HG03060 (cell line): ENCODE data around the gene NMBR.
"Not testable (repeated sequence)": the region's sequence is repeated elsewhere in the genome, so short reads cannot be mapped to it uniquely, and the experiment has no call there.

Experiments used
- ATAC-seq: cut with Tn5 transposase; IDR thresholded peaks from one replicate; pipeline ENCODE4 v1.9.1; 2021; ENCODE audit warnings: low read depth, moderate number of reproducible peaks; ENCODE audit not compliant: unreplicated experiment

The NMBR gene

DNA sequence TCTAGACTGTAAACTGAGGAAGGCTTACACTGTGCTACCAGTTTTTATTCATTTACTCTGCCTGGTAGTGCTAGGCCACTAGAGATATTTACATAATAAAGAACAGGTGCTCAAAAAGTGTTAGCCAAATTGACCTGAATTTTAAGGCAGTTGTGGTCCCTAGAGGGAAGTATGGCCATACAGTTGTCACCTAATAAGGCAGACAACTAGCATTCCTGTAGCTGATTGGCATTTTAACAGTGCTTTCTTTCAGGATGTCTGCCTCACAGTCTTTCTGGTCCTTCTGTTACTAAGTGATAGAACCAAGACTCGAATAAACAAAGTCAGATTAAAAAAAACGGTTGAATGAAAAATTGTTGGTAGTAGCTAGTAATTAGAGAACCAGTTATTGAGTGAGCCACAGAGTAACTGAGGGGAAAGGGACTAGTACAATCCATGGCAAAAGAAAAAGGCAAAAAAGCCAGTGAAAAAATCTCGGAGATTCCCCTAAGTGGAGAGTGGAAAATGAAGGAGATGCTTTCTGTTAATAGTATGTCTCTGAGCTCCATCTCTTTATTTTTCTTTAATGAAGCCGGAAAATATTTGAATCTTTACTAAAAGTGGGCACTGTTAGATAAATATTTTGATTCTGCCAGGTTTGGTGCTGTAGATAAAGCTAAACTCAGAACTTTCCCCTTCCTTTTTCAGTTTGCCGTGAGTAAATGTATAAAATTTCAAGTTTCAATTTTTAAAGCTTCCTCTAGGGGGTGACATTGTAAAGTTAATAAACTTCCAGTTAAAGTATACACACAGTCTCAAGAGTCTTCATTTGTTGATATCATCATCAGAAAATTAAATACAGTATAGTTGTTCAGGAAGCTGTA is 9.2 kb upstream of the NMBR start:
- peak; percentile 47 for ATAC-seq

DNA sequence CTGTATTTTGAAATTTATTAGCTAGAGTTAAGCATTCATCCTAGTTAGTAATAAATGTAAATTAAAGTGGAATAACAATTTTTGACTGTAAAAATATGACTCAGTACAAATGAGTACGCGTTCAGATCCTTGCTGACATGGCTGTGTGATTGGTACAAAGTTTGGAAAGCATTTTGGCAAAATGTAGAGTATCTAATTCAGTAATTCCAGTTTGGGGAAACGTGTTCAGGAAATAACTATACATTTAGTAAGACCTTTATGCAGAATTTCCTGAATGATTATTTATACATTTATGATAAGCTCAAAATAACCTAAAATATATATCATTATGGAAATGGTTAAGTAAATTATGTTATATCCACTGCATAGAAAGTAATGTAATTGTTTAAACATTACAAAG is 8.2 kb upstream of the NMBR start:
- no peak for ATAC-seq

GRCh38 chr6:142154336-142154735 is 7.4 kb upstream of the NMBR start:
- ATAC-seq = no peak

DNA sequence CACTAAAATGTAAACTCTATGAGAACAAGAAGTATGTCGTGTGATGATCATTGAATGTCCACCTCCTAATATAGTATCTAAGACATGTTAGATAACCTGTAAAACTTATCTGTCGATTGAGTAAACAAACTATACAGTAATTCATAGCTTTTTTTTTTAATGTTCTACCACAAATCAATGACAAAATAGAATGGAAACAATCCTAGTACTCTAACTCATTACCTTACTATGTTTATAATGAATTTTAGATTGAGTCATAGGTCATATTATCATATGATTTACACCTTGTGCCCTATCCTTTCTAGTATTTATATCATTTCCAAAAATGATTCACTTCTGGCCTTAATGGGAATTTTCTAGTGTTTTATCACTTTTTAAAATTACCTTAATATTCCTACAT is 6.3 kb upstream of the NMBR start:
- ATAC-seq = no peak

DNA sequence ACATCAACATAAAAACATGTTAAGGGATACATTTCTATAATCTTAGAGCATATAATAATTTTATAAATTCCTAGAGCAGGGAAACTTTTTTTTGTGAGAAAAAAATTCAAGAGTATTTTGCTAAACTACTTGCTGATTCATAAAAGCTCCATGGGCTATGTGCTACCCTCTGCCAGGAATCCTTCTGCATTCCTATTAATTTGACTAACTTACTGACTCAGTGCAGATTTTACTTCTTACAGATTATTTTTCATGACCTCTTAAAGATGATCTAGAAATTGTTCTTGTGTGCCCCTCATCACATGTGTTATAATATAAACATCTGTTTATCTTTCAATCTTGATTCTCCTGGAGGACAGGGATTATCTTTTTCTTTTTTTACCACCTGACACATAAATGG is 5.8 kb upstream of the NMBR start:
- ATAC-seq = no peak

DNA sequence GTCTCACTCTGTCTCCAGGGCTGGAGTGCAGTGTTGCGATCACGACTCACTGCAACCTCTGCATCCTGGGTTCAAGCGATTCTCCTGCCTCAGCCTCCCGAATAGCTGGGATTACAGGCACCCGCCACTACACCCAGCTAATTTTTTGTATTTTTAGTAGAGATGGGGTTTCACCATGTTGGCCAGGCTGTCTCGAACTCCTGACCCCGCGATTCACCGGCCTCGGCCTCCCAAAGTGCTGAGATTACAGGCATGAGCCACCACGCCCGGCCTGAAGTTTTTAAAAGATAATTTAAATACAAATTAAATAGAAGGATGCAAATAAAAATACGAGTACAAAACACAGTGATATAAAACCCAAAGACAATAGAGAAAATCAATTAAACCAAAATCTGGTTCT is 5.4 kb downstream of the NMBR start:
- ATAC-seq = not testable (repeated sequence)

DNA sequence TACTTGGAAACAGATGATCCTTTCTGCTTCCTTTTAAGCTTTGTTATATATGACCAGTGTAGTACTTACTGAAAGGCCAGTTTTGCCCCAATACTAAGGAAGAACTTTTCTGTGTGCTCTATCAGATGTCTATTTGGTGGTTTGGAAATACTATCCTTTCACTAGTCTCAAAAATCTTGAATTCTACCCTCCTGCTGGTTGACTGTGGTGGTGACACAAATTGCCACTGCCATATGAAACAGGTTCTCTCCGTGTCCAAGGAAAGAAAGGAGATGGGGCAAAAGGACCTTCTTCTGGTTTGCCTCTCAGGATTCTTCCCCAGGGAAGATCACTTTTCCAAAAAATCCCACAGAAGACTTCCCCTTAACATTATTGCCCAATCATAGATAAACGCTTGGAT is 8.0 kb downstream of the NMBR start:
- no peak for ATAC-seq

DNA sequence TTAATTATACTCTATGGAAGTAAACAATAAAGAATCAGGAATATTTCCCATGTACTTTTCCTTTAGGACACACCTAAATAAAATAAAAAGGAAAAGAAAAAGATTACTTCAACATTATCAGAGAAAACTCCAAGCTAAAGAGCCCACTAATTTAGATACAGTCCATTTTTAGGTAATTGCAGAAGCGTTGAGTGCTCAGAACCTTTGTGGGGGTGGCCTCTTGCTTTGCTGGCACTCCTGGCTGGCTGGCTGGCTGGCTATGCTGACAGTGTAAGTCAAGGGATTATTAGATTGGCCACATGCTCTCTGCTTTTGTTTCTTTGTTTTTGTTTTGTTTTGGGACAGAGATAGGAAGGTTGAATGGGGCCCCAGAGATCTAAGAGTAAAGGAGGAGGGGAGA is 14.3 kb downstream of the NMBR start, which contains the start of gene GJE1:
Gene GJE1 (plus strand): TSS at position 301 of the 400 bp plus-strand sequence. CDS start 234 bp downstream, outside the sequence.
- no peak for ATAC-seq

DNA sequence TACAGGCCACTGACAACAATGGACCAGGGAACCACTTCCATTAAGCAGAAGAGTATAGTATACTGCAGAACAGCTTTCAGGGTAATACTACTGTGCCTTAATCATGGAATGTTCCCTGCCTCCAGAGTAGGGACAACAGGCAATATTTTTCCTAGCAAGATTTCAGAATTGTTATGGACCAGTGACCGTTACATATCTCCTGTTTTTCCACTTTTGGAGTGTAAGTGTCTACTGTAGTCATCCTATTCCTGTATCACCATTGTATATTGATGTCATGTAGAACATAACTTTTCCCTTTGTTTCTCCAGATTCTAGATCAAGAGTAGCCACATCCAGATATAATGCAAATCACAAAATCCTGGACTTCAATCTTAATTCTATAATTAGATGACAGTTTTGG is 16.1 kb downstream of the NMBR start:
- no peak for ATAC-seq

DNA sequence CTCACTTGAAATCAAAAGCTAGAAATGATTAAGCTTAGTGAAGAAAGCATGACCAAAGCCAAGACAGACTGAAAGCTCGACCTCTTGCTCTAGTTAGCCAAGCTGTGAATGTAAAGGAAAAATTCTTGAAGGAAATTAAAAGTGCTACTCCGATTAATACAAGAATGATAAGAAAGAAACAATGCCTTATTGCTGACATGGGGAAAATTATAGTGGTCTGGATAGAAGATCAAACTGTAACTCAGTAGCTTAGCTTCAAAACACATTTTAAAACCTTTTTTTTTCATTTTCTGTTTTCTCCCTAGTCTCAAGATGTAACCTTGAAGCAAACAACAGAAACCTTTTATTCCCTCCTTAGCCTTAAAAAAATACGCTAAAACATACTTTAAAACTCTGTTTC is 25.6 kb downstream of the NMBR start:
- ATAC-seq = no peak

- no peak for ATAC-seq
These were observed 28.0 kb downstream of the NMBR start for GRCh38 chr6:142118925-142119324.

DNA sequence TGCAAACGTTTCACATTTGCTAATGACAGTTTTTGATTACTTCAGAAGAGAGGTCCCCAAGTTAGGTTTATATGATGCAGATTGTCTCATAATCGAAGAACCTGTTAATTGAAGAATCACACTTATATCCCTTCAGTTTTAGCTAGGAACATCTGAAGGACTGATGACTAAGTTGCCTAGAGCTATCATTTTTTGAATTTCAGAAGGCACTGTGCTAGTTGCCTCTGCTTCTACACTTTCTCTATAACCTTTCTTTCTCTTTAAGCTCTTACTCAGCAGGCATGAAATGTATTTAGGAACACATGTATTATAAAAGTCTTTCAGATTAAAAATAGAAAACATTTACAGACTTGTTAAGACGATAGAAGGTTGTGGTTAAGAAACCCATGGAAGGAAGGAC is 28.6 kb downstream of the NMBR start:
- ATAC-seq = no peak

DNA sequence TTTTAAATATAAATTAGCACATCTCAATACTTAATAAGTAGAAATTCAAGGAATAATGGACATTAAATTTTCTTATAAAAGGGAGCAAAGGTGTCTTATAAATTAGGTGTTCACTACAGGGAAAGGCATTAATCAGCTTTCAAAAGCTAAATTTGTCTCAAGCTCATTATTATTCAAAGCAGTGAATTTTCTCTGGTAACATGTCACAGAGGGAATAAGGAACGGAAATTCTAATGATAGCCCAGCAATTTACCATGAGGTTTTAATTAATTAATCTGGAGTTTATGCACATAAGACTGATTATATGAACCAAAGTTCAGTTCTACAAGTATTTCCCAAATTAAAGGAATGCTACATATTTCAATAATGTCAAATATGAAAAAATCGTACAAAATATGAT is 29.6 kb downstream of the NMBR start:
- no peak for ATAC-seq

- ATAC-seq = peak; percentile 51
These were observed 34.4 kb downstream of the NMBR start for GRCh38 chr6:142112451-142113061.

GRCh38 chr6:142110820-142111219 is 36.1 kb downstream of the NMBR start:
- ATAC-seq = not testable (repeated sequence)

GRCh38 chr6:142104820-142105219 is 42.1 kb downstream of the NMBR start:
- ATAC-seq = not testable (repeated sequence)

DNA sequence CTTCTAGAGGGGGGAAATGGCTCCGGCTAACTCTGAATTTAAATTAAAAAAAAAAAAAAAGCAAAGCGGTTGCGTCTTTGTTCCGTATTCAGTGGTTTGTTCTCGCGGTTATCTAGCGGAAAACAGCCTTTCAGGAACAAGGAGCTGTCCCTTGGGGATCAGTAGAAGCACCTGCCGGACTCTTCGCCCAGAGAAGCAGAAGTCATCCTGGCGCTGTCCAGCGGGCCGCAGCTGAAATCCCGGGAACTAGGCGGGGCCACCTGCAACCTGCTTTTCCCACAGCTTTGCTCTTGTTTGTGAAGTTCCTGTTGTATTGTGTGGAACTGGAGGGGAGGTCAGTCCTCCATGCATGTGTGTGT is 58.1 kb downstream of the NMBR start:
- ATAC-seq = no peak

GRCh38 chr6:142087950-142088857 is 58.7 kb downstream of the NMBR start:
- ATAC-seq = no peak

GRCh38 chr6:142079130-142079529 is 67.8 kb downstream of the NMBR start:
- no peak for ATAC-seq

DNA sequence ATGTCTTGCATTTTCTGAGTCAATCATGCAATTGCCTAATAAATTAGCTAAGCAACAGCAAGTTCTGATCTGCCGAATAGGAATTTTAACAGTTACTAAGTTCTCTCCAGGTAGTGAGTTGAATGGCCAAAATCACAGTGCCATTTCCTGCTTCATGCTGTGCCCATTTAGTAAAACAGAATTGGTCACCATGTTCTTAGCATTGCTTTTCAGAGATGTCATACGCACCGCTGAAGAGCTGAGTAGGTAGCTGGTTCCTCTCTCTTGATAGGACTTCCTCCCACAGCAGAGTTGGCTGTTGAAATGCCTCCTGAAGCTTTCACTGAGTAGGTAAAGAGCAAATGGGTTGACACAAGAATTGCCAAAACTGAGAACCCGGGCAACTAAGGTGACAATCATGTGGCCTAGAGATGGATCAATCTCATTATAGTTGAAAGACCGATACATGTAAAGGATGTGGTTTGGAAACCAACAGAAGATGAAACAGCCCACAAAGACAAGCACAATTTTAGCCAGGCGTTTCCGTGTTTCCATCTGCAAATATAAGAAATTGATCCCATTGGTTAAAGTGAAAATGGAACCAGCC is 71.3 kb downstream of the NMBR start:
- ATAC-seq = no peak

GRCh38 chr6:142074516-142074915 is 72.4 kb downstream of the NMBR start:
- ATAC-seq = no peak
